ENCODE data around the gene FRMD8.

Gene FRMD8

DNA sequence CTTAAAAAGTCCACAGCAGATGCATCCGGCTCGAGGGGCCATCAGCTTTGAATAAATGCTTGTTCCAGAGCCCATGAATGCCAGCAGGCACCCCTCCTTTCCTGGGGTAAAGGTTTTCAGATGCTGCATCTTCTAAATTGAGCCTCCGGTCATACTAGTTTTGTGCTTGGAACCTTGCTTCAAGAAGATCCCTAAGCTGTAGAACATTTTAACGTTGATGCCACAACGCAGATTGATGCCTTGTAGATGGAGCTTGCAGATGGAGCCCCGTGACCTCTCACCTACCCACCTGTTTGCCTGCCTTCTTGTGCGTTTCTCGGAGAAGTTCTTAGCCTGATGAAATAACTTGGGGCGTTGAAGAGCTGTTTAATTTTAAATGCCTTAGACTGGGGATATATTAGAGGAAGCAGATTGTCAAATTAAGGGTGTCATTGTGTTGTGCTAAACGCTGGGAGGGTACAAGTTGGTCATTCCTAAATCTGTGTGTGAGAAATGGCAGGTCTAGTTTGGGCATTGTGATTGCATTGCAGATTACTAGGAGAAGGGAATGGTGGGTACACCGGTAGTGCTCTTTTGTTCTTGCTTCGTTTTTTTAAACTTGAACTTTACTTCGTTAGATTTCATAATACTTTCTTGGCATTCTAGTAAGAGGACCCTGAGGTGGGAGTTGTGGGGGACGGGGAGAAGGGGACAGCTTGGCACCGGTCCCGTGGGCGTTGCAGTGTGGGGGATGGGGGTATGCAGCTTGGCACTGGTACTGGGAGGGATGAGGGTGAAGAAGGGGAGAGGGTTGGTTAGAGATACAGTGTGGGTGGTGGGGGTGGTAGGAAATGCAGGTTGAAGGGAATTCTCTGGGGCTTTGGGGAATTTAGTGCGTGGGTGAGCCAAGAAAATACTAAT is 38.0 kb downstream of the FRMD8 start:
- DNase-seq (ENCODE audit: low spot score): no peak

GRCh38 chr11:65425105-65425970 is 38.9 kb downstream of the FRMD8 start:
- DNase-seq (ENCODE audit: low spot score): no peak

- no peak for DNase-seq (ENCODE audit: low spot score)
Observed at GRCh38 chr11:65425971-65426838, 39.8 kb downstream of the FRMD8 start.

GRCh38 chr11:65426839-65427690 is 40.6 kb downstream of the FRMD8 start:
- DNase-seq (ENCODE audit: low spot score): no peak

DNA sequence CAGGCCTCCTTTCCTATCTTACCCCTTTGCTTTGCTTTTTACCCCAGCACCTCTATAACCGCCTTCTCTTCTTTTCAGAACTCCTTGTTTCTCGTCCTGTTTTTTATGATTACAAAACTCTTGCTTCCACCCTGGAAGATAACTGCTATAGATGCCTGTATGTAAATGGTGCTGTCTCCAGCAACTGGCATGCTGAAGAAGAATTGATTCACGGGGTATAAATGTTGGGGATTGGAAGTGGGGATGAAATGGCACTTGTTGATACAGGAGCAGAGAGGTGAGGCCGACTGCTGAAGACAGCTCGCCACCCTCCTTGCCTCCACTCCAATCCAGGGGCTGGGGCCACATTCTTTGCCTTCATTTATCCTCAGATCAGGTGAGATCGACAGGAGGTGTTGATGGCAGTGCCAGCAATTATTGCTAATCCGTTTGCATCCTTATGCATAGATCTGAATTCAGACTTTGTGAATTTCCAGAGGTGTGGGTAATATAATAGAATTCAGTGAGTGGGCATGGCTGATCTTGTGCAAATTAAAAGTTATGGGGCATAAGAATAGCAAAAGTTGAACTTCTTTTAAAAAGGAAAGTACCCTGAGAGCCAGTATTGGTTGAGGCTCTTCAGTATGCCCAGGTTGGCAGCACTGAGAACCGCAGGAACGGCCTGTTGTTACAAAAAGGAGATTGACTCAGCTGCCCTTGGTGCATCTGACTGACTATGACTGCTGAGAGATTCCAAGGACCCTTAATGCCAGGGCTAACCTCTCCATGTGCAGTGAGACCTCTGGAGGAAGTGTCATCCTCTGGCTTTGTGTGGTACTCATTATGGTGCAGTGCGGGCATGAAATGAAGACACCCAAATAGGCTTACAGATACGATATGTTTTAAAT is 41.5 kb downstream of the FRMD8 start:
- DNase-seq (ENCODE audit: low spot score): no peak

DNA sequence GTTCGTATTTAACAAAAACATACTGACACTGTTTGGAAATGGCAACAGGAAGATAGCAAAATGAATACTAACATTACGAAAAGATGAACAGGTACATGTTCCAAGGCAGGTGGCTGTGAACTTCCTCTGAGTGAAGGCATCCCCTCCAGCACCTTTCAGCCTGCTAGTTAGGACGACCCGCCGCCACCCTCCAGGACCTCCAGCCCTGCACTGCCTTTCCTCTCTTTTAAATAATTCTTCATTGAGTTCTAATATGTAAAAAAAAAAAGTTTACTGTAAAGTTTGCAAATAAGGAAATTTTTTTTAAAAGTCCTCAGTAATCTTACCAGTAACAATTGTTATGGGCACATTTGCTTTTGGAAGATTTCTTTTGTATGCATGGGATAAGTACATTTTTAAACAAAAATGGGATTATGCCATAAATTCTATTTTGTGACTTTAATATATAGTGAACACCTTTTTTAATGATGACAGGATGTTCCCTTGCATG is 42.2 kb downstream of the FRMD8 start:
- no peak for DNase-seq (ENCODE audit: low spot score)

- DNase-seq (ENCODE audit: low spot score): no peak
Observed at GRCh38 chr11:65429068-65429681, 42.7 kb downstream of the FRMD8 start.

DNA sequence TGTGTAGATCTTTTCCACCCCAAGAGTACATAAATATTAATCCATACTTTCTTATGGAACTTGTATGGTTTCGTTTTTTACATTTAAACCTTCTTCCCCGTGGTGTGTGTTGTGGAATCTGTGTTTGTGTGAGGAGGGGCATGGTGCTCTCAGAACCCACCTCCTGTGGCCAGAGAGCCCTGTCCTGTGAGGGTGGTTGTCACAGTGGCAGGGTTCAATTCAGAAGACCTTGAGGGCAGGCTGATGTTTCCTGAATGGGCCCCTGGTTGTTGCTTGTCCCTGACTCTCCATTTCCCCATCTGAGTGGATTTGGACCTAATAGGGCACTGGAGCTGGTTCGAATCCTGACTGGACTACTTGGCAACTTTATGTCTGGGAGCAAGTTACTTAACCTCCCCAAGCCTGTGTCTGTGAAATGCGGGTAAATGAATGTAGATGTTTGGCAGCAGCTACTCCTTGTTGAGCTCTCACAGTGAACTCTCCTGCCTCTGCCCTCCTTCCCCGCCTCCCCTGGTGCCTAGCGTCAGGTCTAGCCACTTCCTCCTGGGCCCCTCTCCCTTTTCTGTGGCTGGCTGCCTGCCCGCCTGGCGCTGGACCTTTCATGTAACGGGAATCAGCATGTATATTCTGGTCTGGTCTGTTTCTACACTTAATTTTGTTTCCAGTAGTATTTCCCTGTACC is 43.4 kb downstream of the FRMD8 start:
- peak; percentile 38 for DNase-seq (ENCODE audit: low spot score)

DNA sequence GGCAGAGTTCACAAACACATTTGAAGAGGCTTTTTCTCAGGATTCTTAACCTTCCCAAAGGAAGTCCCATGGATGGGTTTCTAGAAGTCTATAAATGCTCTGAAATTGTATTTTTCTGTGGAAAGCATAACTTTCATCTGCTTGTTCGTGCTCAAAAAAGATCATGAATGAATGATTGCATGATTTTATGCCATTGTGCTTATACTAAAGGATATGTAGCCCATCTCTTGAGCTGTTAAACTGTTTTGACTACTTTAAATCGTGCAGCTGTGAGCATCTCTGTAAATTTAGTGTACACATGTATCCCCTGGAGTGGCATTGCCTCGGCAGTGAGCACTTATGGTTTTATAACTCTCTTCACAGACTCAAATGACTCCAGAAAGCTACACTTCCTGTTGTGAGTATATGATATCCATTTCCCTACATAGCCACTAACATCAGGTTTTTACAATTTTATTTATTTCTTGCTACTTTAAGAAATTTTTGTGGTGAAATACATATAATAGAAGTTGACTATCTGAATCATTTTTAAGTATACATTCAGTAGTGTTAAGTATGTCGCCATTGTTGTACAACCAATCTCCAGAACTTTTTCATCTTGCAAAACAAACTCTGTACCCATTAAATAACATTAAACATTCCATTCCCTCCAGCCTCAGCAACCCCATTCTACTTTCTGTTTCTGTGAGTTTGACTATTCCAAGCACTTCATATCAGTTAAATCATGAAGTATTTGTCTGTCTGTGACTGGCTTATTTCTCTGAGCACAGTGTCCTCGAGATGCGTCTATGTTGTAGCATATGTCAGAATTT is 44.2 kb downstream of the FRMD8 start:
- DNase-seq (ENCODE audit: low spot score): no peak

DNA sequence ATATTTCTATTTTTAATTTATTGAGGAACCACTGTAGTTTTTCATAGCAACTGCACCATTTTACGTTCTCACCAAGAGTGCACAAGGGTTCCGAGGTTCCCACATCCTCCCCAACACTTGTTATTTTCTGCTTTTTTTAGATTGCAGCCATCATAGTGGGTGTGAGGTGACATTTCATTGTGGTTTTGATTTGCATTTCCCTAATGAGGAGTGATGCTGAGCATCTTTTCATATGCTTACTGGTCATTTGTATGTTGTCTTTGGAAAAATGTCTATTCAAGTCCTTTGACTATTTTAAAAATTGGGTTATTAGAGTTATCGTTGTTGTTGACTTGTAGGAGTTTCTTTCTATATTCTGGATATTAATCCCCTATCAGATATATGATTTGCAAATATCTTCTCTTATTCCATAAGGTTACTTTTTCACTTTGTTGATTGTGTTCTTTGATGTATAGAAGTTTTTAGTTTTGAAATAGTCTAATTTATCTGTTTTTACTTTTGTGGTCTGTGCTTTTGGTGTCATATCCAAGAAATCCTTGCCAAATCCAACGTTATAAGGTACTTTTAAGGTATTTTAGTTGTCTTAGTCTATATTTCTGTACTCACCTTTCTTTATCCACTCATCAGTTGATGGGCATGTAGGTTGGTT is 45.1 kb downstream of the FRMD8 start:
- DNase-seq (ENCODE audit: low spot score): no peak

GRCh38 chr11:65432100-65432650 is 45.7 kb downstream of the FRMD8 start:
- DNase-seq (ENCODE audit: low spot score): no peak

- DNase-seq (ENCODE audit: low spot score): no peak
Observed at GRCh38 chr11:65432686-65433582, 46.5 kb downstream of the FRMD8 start.

- DNase-seq (ENCODE audit: low spot score): no peak
Observed at GRCh38 chr11:65433657-65434056, 47.2 kb downstream of the FRMD8 start.

DNA sequence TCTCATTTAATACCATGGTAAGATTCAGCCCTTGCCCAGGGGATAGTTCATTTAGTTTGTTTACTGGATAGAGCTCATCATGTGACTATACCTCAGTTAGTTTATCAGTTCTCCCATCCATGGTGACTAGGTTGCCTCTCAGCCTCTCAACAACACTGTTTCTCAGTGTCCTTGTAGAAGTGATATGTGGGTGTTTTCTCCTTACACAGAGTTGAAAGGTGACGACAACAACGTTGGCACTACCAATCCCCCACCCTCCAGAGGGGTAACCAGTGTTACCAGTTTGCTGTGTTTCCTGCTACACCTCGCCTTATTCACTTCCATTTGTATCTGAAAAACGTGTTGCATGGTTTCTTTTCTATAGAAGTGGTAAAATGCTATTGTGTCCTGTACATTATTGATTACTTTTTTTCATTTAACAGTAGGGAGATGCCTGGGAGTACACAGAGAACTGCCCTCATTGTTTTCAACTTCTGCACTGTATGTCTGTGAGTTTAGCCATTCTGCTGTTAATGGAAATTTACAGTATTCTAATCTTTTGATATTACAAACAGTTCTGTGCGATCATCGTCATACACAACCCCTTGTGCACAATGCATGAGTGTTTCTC is 47.7 kb downstream of the FRMD8 start:
- DNase-seq (ENCODE audit: low spot score): no peak

DNA sequence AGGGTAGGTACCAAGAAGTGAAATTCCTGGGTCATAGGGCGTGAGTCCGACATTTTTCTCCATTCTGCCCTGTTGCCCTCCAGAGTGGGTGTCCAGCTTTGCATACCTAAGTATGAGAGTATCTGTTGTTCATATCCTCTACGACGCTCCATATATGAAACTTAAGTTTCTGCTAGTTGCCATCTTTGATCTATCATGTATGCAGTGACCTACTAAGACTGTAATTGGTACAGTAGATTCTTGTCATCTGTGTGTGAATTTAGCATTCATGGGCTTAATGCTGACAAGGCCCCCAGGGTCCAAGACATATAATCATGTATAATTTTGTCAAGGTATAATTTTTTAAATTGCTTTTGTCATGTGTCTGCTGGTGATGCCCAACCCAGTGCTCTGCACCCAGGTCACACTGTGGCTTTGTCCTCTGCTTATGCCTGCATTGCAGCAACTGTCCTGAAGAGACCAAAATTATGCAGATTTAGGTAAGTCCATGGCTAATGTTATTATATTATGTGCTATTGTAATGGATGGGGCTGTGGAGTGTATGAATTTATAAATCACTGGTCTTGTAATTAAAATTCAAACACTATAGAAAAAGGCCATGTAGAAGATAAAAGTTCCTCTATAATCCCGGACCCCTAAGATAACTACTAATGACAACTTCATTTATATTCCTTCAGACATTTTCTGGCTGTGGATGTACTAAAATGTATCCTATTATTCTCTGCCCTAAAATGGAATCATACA is 48.4 kb downstream of the FRMD8 start:
- DNase-seq (ENCODE audit: low spot score): no peak

Data from AG08395 (cell line).